IMR-90 (cell line): ENCODE measurements around the gene CD8B. TPM values are rescaled to one million over a fixed set of nuclear protein-coding genes. Genes with fewer than 3 reads are reported as not detected.

Source experiments
- ATAC-seq: fragments of 200-7000 bp; cut with Tn5 transposase; 2 replicates; pipeline ENCODE4 v1.9.1; 2020; ENCODE audit warnings: low read depth, mild to moderate bottlenecking, moderate library complexity
- BruUV-seq: library from RNA; stranded (reverse); fragments of 400-500 nt; replicated peaks from 2 replicates; lab custom pipeline; 2021; lab: Mats Ljungman, UMichigan
- CTCF ChIA-PET: fragments of 300-600 bp; formaldehyde crosslinking; extraction: SDS; loops from one replicate; lab custom pipeline; 2021; ENCODE audit warnings: antibody characterized with exemption; lab: Yijun Ruan, JAX
- POLR2A ChIA-PET: fragments of 300-600 bp; sonication (Branson Sonifier 250); formaldehyde crosslinking; loops from one replicate; lab custom pipeline; 2022; ENCODE audit warnings: antibody characterized with exemption; ENCODE audit not compliant: unreplicated experiment; lab: Charles Lee
- DNase-seq: peaks from one replicate; pipeline ENCODE4 v3.0.0; 2013
- H2AFZ ChIP-seq: replicated peaks from 2 replicates; pipeline ENCODE3; 2013; ENCODE audit warnings: low read length, mild to moderate bottlenecking; ENCODE audit not compliant: poor library complexity
- H2AK5ac ChIP-seq: 2 replicates; pipeline ENCODE4 v1.6.1; 2013; ENCODE audit warnings: low read depth, low read length, inconsistent platforms
- H2AK9ac ChIP-seq: replicated peaks from 2 replicates; pipeline ENCODE3; 2013; ENCODE audit warnings: mild to moderate bottlenecking, low read depth, low read length, moderate library complexity; ENCODE audit not compliant: poor library complexity
- H2BK120ac ChIP-seq: 2 replicates; pipeline ENCODE4 v1.6.1; 2013; ENCODE audit warnings: low read depth, low read length, inconsistent platforms
- H2BK15ac ChIP-seq: 3 replicates; pipeline ENCODE4 v1.6.1; 2013; ENCODE audit warnings: low read depth, low read length, inconsistent platforms
- H2BK20ac ChIP-seq: 2 replicates; pipeline ENCODE4 v1.6.1; 2013; ENCODE audit warnings: low read depth, mild to moderate bottlenecking, inconsistent platforms, low read length, moderate library complexity
- H2BK5ac ChIP-seq: 2 replicates; pipeline ENCODE4 v1.6.1; 2013; ENCODE audit warnings: mild to moderate bottlenecking, low read depth, low read length, inconsistent platforms; ENCODE audit not compliant: poor library complexity, severe bottlenecking
- H3K14ac ChIP-seq: replicated peaks from 2 replicates; pipeline ENCODE4 v1.6.1; 2013; ENCODE audit warnings: low read depth, low read length, inconsistent platforms
- H3K18ac ChIP-seq: 2 replicates; pipeline ENCODE4 v1.6.1; 2013; ENCODE audit warnings: low read depth, low read length, control low read depth
- H3K23ac ChIP-seq: 2 replicates; pipeline ENCODE4 v1.6.1; 2013; ENCODE audit warnings: low read depth, low read length, inconsistent platforms
- H3K27ac ChIP-seq: 2 replicates; pipeline ENCODE4 v1.5.1; 2013; ENCODE audit warnings: mild to moderate bottlenecking, control low read depth, low read length; ENCODE audit not compliant: insufficient read depth
- H3K27me3 ChIP-seq: 2 replicates; pipeline ENCODE4 v1.6.1; 2013; ENCODE audit warnings: low read length; ENCODE audit not compliant: control insufficient read depth, insufficient read depth
- H3K36me3 ChIP-seq: 2 replicates; pipeline ENCODE4 v1.6.1; 2013; ENCODE audit warnings: low read length, mixed read lengths; ENCODE audit not compliant: control insufficient read depth, insufficient read depth
- H3K4ac ChIP-seq: 2 replicates; pipeline ENCODE4 v1.6.1; 2013; ENCODE audit warnings: low read depth, low read length, inconsistent platforms
- H3K4me1 ChIP-seq: 2 replicates; pipeline ENCODE4 v1.6.1; 2013; ENCODE audit warnings: low read length, mixed read lengths; ENCODE audit not compliant: control insufficient read depth, insufficient read depth
- H3K4me2 ChIP-seq: 2 replicates; pipeline ENCODE4 v1.6.1; 2013; ENCODE audit warnings: low read depth, mild to moderate bottlenecking, control low read depth, low read length, moderate library complexity
- H3K4me3 ChIP-seq: 2 replicates; pipeline ENCODE4 v1.5.1; 2013; ENCODE audit warnings: low read depth, mild to moderate bottlenecking, control low read depth, low read length, moderate library complexity; ENCODE audit not compliant: insufficient read depth
- H3K56ac ChIP-seq: 2 replicates; pipeline ENCODE4 v1.6.1; 2013; ENCODE audit warnings: low read length, inconsistent platforms; ENCODE audit not compliant: insufficient read depth; ENCODE audit errors: extremely low read depth
- H3K79me1 ChIP-seq, 2 experiments: 2 replicates each; pipeline ENCODE4 v1.6.1; 2013; ENCODE audit warnings: low read length in 2 of 2, inconsistent platforms in 1 of 2, low read depth in 1 of 2
- H3K9ac ChIP-seq: 2 replicates; pipeline ENCODE4 v1.6.1; 2013; ENCODE audit warnings: low read depth, low read length, control low read depth
- H3K9me1 ChIP-seq: 2 replicates; pipeline ENCODE4 v1.6.1; 2013; ENCODE audit warnings: low read length, inconsistent platforms; ENCODE audit not compliant: insufficient read depth
- H3K9me3 ChIP-seq: 2 replicates; pipeline ENCODE4 v1.6.1; 2013; ENCODE audit warnings: low read length; ENCODE audit not compliant: control insufficient read depth, insufficient read depth
- H4K20me1 ChIP-seq: 2 replicates; pipeline ENCODE4 v1.6.1; 2013; ENCODE audit warnings: low read length, inconsistent platforms; ENCODE audit not compliant: insufficient read depth
- H4K5ac ChIP-seq: 2 replicates; pipeline ENCODE4 v1.6.1; 2013; ENCODE audit warnings: mild to moderate bottlenecking, low read depth, low read length, control low read depth
- H4K8ac ChIP-seq, 2 experiments: 2 replicates each; pipeline ENCODE4 v1.6.1; 2013; ENCODE audit warnings: low read depth in 2 of 2, low read length in 2 of 2, control low read depth in 1 of 2, inconsistent platforms in 1 of 2
- H4K91ac ChIP-seq: 2 replicates; pipeline ENCODE4 v1.6.1; 2013; ENCODE audit warnings: low read depth, low read length, inconsistent platforms; ENCODE audit not compliant: insufficient read depth
- BHLHE40 ChIP-seq: fragments of 150-350 bp; IDR thresholded peaks from 2 replicates; pipeline ENCODE4 v1.6.1; 2016; ENCODE audit warnings: mild to moderate bottlenecking, low read depth, low read length
- CEBPB ChIP-seq: IDR thresholded peaks from 2 replicates; pipeline ENCODE4 v1.6.1; 2012; ENCODE audit warnings: low read depth, low read length, improper control_type of control experiment
- CHD1 ChIP-seq: IDR thresholded peaks from 2 replicates; pipeline ENCODE4 v1.6.1; 2012; ENCODE audit warnings: low read depth, low read length, improper control_type of control experiment
- CTCF ChIP-seq: conservative IDR thresholded peaks from 2 replicates; pipeline ENCODE4 v1.5.1; 2012; ENCODE audit warnings: mild to moderate bottlenecking, low read depth, low read length, improper control_type of control experiment
- ELK1 ChIP-seq: fragments of 150-350 bp; IDR thresholded peaks from 2 replicates; pipeline ENCODE4 v1.6.1; 2016; ENCODE audit warnings: low read depth, mild to moderate bottlenecking, low read length, moderate library complexity, borderline replicate concordance
- FOS ChIP-seq: fragments of 150-350 bp; IDR thresholded peaks from 2 replicates; pipeline ENCODE4 v1.6.1; 2016; ENCODE audit warnings: low read depth, low read length
- MAFK ChIP-seq: IDR thresholded peaks from 2 replicates; pipeline ENCODE4 v1.6.1; 2012; ENCODE audit warnings: low read depth, low read length, improper control_type of control experiment
- MAZ ChIP-seq: IDR thresholded peaks from 2 replicates; pipeline ENCODE4 v1.6.1; 2012; ENCODE audit warnings: low read depth, mild to moderate bottlenecking, low read length, improper control_type of control experiment, moderate library complexity, borderline replicate concordance
- MXI1 ChIP-seq: IDR thresholded peaks from 2 replicates; pipeline ENCODE4 v1.6.1; 2012; ENCODE audit warnings: low read depth, mild to moderate bottlenecking, low read length, moderate library complexity, borderline replicate concordance
- NFE2L2 ChIP-seq: fragments of 150-350 bp; IDR thresholded peaks from 2 replicates; pipeline ENCODE4 v1.6.1; 2016; ENCODE audit warnings: low read depth, mild to moderate bottlenecking, low read length
- POLR2A ChIP-seq: IDR thresholded peaks from 2 replicates; pipeline ENCODE4 v1.6.1; 2012; ENCODE audit warnings: mild to moderate bottlenecking, low read depth, low read length
- RAD21 ChIP-seq: IDR thresholded peaks from 2 replicates; pipeline ENCODE4 v1.6.1; 2012; ENCODE audit warnings: low read length, improper control_type of control experiment
- RCOR1 ChIP-seq: IDR thresholded peaks from 2 replicates; pipeline ENCODE4 v1.6.1; 2012; ENCODE audit warnings: mild to moderate bottlenecking, low read length, improper control_type of control experiment; ENCODE audit not compliant: insufficient replicate concordance
- RFX5 ChIP-seq: IDR thresholded peaks from 2 replicates; pipeline ENCODE4 v1.8.0; 2012; ENCODE audit warnings: low read depth, mild to moderate bottlenecking, low read length, moderate library complexity
- SMC3 ChIP-seq: fragments of 150-350 bp; IDR thresholded peaks from 2 replicates; pipeline ENCODE4 v1.6.1; 2016; ENCODE audit warnings: low read depth, mild to moderate bottlenecking, antibody characterized with exemption, low read length, moderate library complexity
- USF2 ChIP-seq: fragments of 150-350 bp; IDR thresholded peaks from 2 replicates; pipeline ENCODE4 v1.6.1; 2017; ENCODE audit warnings: mild to moderate bottlenecking, antibody characterized with exemption, low read length, low read depth
- WGBS, 2 experiments: methylation state at CpG; one replicate each; pipeline versions ENCODE4 v1.1.5 to v1.1.7; 2013; ENCODE audit warnings: missing lambda C conversion rate in 2 of 2; ENCODE audit not compliant: insufficient read length in 1 of 2; ENCODE audit errors: extremely low coverage in 2 of 2; 5-methylcytosine and 5-hydroxymethylcytosine counted together
- dilution Hi-C: fragments of 300-500 bp; cut with HindIII; formaldehyde crosslinking; loops from one replicate; pipeline ENCODE4 v1.14.3; 2018; ENCODE audit warnings: low sequenced_read_pairs; ENCODE audit not compliant: unreplicated experiment
- in situ Hi-C: fragments of 300-500 bp; cut with MboI; formaldehyde crosslinking; loops from 3 replicates; pipeline ENCODE4 v1.14.3; 2019; ENCODE audit warnings: low sequenced_read_pairs, inconsistent platforms, mixed read lengths
- intact Hi-C: fragments of 100-400 bp; cut with micrococcal nuclease; formaldehyde crosslinking; loops from 2 replicates; pipeline ENCODE4 v1.10.0; 2022
- polyA plus RNA-seq, 3 experiments: library from polyadenylated mRNA; depleted of rRNA; stranded (reverse); fragments of >200 nt; gene quantifications; 2 replicates each; pipeline ENCODE4 v1.2.3, GENCODE V29; 2012; ENCODE audit warnings: low replicate concordance in 1 of 3
- total RNA-seq: library from RNA; depleted of rRNA; stranded (reverse); fragments of >200 nt; gene quantifications from 2 replicates; pipeline ENCODE4 v1.2.3, GENCODE V29; 2012

Gene CD8B
- total and polyA plus RNA-seq, 2 of the 4 experiments (the other 2 are of a cell fraction), result not detected

- no peak overlapping the region for H3K18ac ChIP-seq
- H3K9ac ChIP-seq, result no peak overlapping the region
- ATAC-seq, result no peak
- no peak overlapping the region for H3K4me2 ChIP-seq
- no peak overlapping the region for H3K14ac ChIP-seq
- no peak overlapping the region for H2AFZ ChIP-seq
- no peaks in the 10 kb centered on the region for H3K36me3 ChIP-seq
- no peak overlapping the region for H2AK5ac ChIP-seq
- H4K8ac ChIP-seq, result no peak overlapping the region
- H3K79me1 ChIP-seq, result no peaks in the 10 kb centered on the region
- WGBS, 2 experiments, result 100% methylated on average over 2 of the region's 2 CpGs; no CpG with 5 or more reads in 1 of the 2 experiments
- H3K56ac ChIP-seq, result no peak overlapping the region
- no peak for DNase-seq
- no peak overlapping the region for H2BK20ac ChIP-seq
- dilution Hi-C loops, result no loop called here
- H2BK120ac ChIP-seq, result no peak overlapping the region
- TF ChIP-seq NFE2L2 (no peak), SMC3 (no peak), FOS (no peak), ELK1 (no peak), RCOR1 (no peak), MAFK (no peak), POLR2A (no peak), MXI1 (no peak), MAZ (no peak), BHLHE40 (no peak), CTCF (no peak), USF2 (no peak), CEBPB (no peak), CHD1 (no peak), RFX5 (no peak), RAD21 (no peak)
- H3K9me3 ChIP-seq, result peaks cover 11% of the 10 kb centered on the region
- H2BK5ac ChIP-seq, result no peak overlapping the region
- H3K4ac ChIP-seq, result no peak overlapping the region
- no peaks in the 10 kb centered on the region; the same call in 1 of the 2 replicates for H3K9me1 ChIP-seq
- peaks cover 53% of the 10 kb centered on the region for H3K27me3 ChIP-seq
- BruUV-seq, result no TSS peak
- ChIA-PET POLR2A (no interaction called here), CTCF (no interaction called here)
- no peak overlapping the region for H3K23ac ChIP-seq
- no peak overlapping the region for H3K4me3 ChIP-seq
- in situ Hi-C loops, result no loop called here
- no peaks in the 10 kb centered on the region for H4K20me1 ChIP-seq
- no peak overlapping the region for H4K91ac ChIP-seq
- H2AK9ac ChIP-seq, result no peak overlapping the region
- H4K5ac ChIP-seq, result no peak overlapping the region
- no peak overlapping the region for H3K27ac ChIP-seq
- intact Hi-C loops, result no loop called here
- H2BK15ac ChIP-seq, result no peak overlapping the region
- H3K4me1 ChIP-seq, result no peaks in the 10 kb centered on the region
Observed at GRCh38 chr2:86794861-86795260, 66.8 kb downstream of the CD8B start.
